Fibroblast of pulmonary artery (primary cell): ENCODE data around the gene USP28.
"Not testable (repeated sequence)": the region's sequence is repeated elsewhere in the genome, so short reads cannot be mapped to it uniquely, and the experiment has no call there.

Experiments used
- DNase-seq: peaks from one replicate; pipeline ENCODE4 v3.0.0-alpha.2; 2010; ENCODE audit warnings: low read depth
- H3K4me3 ChIP-seq: replicated peaks from 2 replicates; pipeline ENCODE4 v1.5.1; 2011; ENCODE audit warnings: low read depth, mild to moderate bottlenecking, control low read depth, low read length, moderate library complexity
- CTCF ChIP-seq: IDR thresholded peaks from 2 replicates; pipeline ENCODE4 v1.5.1; 2011; ENCODE audit warnings: mild to moderate bottlenecking, control low read depth, low read length, inconsistent platforms; ENCODE audit errors: missing control alignments

Gene USP28

GRCh38 chr11:113805640-113806039 lies 69.7 kb downstream of the USP28 start:
- DNase-seq = peak; percentile 3
- H3K4me3 ChIP-seq = no peak overlapping the region
- no peak for TF ChIP-seq CTCF

- no peak overlapping the region for H3K4me3 ChIP-seq
- TF ChIP-seq CTCF = no peak
- no peak for DNase-seq
Observed at GRCh38 chr11:113802621-113803020, 72.8 kb downstream of the USP28 start.

- DNase-seq = peak; percentile 59
- no peak overlapping the region for H3K4me3 ChIP-seq
- TF ChIP-seq CTCF = peak; percentile 81
Observed at GRCh38 chr11:113796663-113797259, 78.6 kb downstream of the USP28 start.

GRCh38 chr11:113789675-113790320 lies 85.6 kb downstream of the USP28 start:
- no peak for TF ChIP-seq CTCF
- H3K4me3 ChIP-seq = no peak overlapping the region
- no peak for DNase-seq

- not testable (repeated sequence) for H3K4me3 ChIP-seq, DNase-seq
Observed at GRCh38 chr11:113789016-113789415, 86.4 kb downstream of the USP28 start.

- DNase-seq = no peak
- no peak overlapping the region for H3K4me3 ChIP-seq
- TF ChIP-seq CTCF = no peak
Observed at GRCh38 chr11:113782134-113782533, 93.2 kb downstream of the USP28 start.

GRCh38 chr11:113781682-113782081 lies 93.7 kb downstream of the USP28 start:
- TF ChIP-seq CTCF = no peak
- H3K4me3 ChIP-seq = no peak overlapping the region
- DNase-seq = no peak
